ENCODE results near the gene TNNT2.

GRCh38 chr1:201310251-201310985 is 67.1 kb downstream of the TNNT2 start:
- TF ChIP-seq CTCF (IDR thresholded peaks at IDR 0.05) (no peak), EZH2 (IDR thresholded peaks at IDR 0.05) (no peak), EZH2phosphoT487 (IDR thresholded peaks at IDR 0.05) (no peak)

Data from neural progenitor cell (in vitro differentiated cells).